HEK293T (cell line): ENCODE results near the gene UBE2S.
A peak's percentile ranks its signal among the peaks of the same experiment; 100 is the strongest.

ENCODE experiments used
- ARNT ChIP-seq: fragments of 450-650 bp; IDR thresholded peaks from 2 replicates; pipeline ENCODE4 v1.6.1; 2017; ENCODE audit warnings: mild to moderate bottlenecking
- BHLHE40 ChIP-seq: fragments of 450-650 bp; IDR thresholded peaks from 2 replicates; pipeline ENCODE4 v1.6.1; 2016; ENCODE audit warnings: mild to moderate bottlenecking, moderate library complexity, borderline replicate concordance
- FOXM1 ChIP-seq: fragments of 450-650 bp; IDR thresholded peaks from 2 replicates; pipeline ENCODE4 v1.6.1; 2017; ENCODE audit warnings: mild to moderate bottlenecking, borderline replicate concordance
- HDGF ChIP-seq: fragments of 450-650 bp; IDR thresholded peaks from 2 replicates; pipeline ENCODE4 v1.6.1; 2017; ENCODE audit warnings: antibody characterized with exemption, borderline replicate concordance
- L3MBTL2 ChIP-seq: fragments of 450-650 bp; conservative IDR thresholded peaks from 2 replicates; pipeline ENCODE4 v1.6.1; 2016; ENCODE audit warnings: mild to moderate bottlenecking
- NFRKB ChIP-seq: fragments of 450-650 bp; IDR thresholded peaks from 2 replicates; pipeline ENCODE4 v1.6.1; 2016; ENCODE audit warnings: mild to moderate bottlenecking, moderate library complexity
- PKNOX1 ChIP-seq: fragments of 450-650 bp; IDR thresholded peaks from 2 replicates; pipeline ENCODE4 v1.6.1; 2016
- SP1 ChIP-seq: fragments of 450-650 bp; IDR thresholded peaks from 2 replicates; pipeline ENCODE4 v1.6.1; 2017
- TARDBP ChIP-seq: fragments of 450-650 bp; IDR thresholded peaks from 2 replicates; pipeline ENCODE4 v1.6.1; 2016
- ZNF384 ChIP-seq: fragments of 450-650 bp; IDR thresholded peaks from 2 replicates; pipeline ENCODE4 v1.6.1; 2016

DNA sequence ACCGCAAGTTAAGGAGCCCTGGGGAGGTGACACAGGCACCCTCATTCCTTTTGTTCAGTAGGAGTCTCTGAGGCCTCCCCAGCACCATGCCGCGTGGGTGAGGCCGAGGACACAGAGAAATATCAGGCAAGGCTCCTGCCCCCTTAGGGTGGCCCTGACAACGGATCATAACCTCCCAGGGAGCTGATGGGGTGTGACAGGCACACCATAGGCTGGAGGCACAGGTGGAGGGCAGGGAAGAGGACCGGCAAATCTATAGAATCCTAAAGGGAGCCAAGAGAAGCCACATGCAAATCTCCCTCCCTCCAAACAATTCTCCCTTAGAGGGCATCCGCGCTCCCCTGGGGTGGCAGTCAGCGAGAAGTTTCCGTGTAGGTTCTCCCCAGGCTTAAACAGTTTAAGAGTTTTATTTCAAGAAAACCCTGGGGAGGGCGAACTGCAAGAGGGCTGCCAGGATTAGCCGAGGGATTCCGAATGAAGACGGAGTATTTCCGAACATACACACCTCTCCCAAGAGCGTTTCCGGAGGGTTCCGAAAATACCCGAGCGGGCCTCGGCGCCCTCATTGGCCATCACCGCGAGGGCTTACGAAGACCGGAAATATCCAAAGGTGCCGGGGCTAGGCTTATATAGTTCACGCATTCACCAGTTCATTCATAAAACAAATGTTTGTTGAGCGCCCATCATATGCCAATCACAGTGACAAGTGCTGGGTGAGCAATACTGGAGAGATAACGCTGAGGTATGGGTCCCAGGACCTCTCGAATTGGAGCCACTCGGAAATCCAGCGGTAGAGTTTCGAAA lies 22.5 kb downstream of the UBE2S start:
- TF ChIP-seq TARDBP = no peak
- no peak for TF ChIP-seq BHLHE40
- TF ChIP-seq SP1 = no peak
- no peak for TF ChIP-seq FOXM1
- TF ChIP-seq HDGF = no peak
- peak; percentile 45 for TF ChIP-seq PKNOX1
- TF ChIP-seq ARNT = no peak
- TF ChIP-seq L3MBTL2 = peak; percentile 54
- TF ChIP-seq NFRKB = no peak
- TF ChIP-seq ZNF384 = no peak
